Activated CD8-positive, alpha-beta memory T cell treated with anti-CD3 and anti-CD28 coated beads for 24 hours (primary cell): ENCODE data around the gene CXCR6.
A peak's percentile ranks its signal among the peaks of the same experiment; 100 is the strongest.

Experiments
- DNase-seq: peaks from one replicate; pipeline ENCODE4 v3.0.0-alpha.2; 2020

The CXCR6 gene

DNA sequence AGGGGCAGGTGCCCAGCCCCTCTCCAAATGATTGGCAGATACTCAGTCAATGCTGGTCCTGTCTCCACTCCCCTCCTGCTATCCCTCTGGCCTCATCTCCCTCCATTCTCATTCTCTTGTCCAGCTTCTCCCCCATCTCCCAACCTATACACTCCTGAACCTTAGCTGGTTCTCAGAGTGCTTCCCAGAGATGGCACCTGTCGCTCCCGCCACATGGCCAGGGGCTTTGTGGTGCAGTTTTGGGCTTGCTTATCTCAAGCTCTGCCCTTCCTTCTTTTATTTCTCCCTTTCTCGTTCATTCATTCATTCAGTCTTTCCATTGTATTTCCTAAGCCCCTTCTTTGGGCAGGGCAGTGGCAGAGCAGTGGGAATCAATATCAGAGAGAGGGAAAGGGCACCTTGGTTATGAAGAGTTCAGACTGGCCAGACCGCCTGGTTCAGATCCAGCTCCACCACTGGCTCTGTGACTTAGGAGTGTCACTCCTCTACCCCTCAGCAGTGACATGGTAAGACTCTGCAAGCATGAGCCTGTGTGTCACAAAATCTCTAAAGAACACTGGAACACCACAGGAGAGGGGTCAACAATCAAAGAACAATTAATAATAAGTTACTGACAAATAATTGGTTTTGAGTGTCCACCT lies 20.2 kb upstream of the CXCR6 start:
- DNase-seq = peak; percentile 21

DNA sequence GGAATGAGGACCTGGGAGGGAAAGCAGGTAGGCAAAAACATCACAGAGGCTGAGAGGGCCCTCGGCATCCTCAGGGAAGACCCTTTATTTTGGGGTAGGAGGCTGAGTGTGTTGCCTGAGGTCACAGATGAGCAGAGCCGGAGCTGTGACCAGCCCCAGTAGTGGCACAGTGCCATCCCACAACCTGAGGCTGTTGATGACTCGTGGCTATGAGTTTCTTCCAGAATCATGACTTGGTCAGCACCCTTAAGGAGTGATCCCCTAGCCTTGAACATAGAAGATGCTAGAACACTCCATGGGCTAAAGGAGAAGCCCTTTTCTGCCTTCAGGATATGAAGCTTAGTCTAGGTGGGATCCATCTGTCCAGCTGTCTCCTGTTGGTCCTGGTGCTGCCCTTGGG lies 19.5 kb upstream of the CXCR6 start:
- DNase-seq = peak; percentile 55

DNA sequence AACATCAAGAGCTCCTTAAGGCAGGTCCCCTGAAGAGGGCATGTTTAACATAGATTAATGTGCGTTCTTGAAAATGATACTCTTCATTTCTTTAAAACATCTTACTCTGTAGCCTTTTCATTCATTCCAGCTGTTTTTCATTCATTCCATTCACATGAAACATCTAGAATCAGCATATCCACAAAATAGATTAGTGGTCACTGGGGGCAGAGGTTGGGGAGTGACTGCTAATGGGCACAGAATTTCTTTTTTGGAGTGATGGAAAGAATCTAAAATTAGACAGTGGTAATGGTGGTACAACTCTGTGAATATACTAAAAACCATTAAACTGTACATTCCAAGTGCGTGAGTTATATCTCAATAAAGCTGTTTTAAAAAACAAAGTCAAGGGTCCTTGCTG lies 15.4 kb upstream of the CXCR6 start:
- DNase-seq = no peak

DNA sequence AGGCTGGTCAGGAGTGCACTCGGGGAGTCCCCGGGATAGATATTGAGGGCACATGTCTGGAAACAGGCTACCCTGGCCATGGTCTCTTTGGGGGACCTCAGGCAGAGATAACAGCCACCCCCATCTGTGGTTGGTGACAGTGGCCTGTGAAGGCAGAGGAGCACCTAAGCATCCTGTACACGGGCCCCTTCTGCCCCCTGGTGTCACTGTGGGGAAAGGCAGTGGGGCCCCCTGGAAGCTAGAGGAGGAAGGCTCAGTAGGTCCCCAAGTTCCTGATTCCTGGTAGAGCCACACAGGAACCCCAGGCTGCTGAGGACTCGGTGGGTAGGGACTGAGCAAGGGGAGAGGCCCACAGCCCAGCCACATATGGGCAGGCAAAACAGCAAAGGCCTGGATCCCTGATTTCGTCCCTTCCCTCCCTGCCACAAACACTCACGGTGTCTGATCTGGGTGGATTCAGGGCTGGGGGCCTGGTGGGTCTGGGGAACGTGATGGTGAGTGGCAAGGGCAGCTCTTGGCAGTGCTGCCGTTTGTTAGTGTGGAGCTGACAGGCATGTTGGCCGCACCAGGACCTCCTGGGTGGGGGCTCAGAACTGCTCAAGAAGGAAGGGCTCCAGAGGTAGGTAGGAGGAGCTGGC lies 14.1 kb upstream of the CXCR6 start:
- DNase-seq = peak; percentile 89

DNA sequence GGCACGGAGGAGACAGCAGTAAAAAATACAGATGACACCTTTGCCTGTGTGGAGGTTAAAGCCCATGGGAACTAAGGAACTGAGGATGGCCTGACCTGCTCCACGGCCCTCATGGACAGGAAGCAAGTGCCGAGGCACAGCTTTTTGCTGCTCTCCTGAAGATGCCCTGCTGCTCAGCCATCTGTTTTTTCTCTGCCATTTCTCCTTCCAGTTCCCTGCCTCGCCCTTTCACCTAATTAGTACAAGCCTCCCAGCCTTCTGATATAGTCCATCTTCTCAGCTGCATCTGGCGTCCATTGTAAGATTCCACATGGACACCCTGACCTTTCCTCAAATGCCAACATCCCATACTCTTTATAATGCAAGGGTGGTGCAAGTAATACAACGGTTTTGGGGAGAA lies 11.8 kb upstream of the CXCR6 start:
- no peak for DNase-seq

DNA sequence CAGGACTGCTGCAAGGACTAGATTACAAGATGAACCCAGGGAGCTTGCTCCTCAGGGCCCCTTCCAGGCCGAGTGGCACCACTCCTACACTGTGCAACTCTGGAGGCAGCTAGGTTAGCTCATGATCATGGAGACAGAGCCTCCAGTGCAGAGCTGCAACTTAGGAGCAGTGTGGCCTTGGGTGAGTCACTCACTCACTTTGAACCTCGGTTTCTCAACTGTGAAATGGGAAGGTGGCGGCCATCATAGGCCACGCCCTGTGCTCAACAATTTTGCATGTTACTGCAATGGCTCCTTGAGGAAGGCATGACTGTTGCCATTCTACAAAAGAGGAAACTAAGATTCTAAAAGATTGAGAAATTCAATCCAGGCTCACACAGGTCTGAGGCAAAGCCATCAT lies 11.2 kb upstream of the CXCR6 start:
- DNase-seq = no peak

DNA sequence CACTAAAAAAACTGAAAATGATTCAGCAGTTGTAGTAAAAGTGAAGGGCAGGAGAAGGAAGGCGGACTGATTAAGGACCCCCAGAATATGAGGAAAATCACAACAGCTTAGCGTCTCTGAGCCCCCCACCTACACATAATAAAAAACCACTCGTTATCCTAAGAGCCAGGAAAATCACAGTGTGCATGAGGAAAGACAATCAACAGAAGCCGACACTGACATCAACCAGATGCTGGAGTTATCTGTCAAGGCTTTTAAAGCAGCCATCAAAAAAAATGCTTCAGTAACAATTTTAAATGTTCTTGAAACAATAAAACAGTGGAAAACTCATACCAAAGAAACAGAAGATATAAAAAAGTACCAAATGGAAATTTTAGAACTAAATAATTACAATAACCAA lies 9.7 kb upstream of the CXCR6 start:
- DNase-seq = no peak

DNA sequence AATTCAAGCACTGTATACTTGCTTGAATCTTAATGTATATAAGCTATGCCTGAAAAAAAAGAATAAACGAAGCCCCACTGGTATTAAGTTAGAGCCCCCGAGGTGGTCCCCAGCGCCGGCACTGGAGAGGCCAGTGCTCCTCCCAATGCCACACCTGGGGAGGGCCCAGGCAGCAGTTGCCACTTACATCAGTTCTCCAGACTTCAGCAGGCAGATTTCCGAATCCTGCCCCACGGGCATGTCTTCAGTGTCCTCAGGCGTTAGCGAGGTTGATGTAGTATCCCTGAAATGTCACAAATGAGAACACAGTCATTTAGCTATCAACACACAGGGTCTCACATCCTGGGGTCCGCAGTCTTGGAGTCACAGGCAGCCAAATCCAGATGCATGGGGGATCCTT lies 7.0 kb upstream of the CXCR6 start:
- DNase-seq = peak; percentile 35

DNA sequence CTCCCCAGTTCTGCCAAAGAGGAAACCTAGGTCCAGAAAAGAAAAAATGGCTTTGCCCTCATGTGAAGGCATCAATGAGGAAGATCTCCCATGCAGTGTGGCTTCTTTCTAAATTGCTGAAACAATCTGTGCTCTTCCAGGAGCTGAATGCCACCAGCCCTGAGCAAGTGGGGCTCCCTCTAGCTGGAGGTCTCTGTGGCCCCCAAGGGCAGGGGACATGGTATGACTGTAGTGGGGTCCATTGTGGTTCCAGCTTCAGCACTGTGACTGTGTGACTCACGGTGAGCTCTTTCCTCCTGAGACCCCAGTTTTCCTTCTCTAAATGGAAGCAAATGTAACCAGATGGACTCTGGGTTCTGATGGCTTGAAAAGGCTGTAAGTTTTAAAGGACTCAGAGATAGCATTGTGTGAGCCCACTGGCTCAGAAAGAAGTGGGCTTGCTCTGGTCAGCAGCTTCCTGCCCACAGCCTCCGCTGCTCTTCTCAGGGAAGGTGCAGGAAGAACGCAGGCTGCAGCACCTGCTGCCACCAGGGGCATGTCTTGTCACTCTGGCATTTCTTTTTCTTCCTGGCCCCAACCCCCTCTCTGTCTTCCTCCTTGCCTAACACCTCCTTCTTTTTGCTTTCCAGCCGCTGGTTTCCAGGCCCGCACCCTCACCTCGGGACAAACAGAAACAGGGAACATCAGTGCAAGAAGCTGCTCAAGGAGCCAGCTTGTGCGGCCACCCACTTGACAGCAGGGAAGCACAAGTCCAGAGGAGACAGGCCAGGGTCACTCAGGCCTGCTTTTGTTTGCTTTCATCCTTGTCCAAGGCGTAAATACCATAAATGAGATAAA lies 5.8 kb upstream of the CXCR6 start:
- peak; percentile 53 for DNase-seq

DNA sequence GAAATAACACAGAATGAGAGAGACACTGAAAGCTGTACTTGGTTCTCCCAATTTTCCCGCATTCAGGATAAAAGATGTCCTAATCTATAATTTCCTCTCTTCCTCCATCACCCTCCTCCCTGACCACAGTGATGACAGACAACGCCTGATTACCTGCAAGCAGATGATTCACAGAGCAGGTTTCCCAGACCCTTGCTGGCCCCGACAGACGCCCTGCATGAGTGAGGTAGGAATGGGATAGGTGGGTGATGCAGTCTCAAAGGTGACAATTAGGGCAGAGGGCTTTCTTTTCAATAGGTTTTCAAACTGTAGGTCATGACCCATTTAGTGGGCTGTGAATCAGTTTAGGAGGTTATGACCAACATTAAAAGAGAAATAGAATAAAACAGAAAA lies 5.2 kb upstream of the CXCR6 start:
- peak; percentile 52 for DNase-seq

DNA sequence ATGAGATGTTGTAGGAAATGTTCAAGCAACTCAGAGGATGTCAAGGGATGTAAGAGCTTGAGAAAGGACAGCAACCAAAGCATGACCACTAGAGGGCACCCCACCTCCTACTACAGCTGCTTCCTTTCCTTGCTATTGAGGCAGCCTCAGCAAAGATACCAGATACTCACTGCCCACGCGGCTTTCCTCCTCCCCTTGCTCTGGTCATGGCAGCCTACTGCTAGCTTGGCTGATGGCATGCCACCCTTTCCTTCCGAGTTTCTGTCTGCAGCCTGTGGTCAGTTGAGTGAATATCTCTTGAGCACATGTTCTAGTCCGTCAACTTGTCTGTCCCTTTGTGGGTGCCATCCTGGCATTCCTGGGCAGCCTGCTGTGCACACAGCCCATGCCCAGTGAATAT lies 4.4 kb upstream of the CXCR6 start:
- peak; percentile 93 for DNase-seq

DNA sequence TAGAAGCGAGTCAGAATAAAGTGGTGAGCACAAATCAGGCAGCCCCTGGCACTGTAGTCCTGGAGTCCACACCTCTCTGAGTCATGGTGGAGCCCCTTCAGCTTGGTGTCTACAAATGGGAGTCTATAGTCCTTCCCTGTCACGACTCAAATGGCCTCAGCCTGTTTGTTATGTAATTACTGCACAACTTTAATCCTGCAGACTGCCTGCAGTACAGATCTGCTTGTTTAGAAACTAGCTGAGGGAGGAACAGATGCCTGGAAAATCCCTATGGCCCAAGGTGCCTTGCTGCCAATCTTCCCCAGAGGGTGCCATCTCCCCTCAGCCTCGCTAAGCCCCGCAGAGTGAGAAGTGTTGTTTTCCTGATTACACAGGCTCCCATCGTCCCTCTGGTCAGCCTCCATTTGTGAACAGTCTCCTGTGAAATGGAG lies 3.9 kb upstream of the CXCR6 start:
- DNase-seq = no peak

DNA sequence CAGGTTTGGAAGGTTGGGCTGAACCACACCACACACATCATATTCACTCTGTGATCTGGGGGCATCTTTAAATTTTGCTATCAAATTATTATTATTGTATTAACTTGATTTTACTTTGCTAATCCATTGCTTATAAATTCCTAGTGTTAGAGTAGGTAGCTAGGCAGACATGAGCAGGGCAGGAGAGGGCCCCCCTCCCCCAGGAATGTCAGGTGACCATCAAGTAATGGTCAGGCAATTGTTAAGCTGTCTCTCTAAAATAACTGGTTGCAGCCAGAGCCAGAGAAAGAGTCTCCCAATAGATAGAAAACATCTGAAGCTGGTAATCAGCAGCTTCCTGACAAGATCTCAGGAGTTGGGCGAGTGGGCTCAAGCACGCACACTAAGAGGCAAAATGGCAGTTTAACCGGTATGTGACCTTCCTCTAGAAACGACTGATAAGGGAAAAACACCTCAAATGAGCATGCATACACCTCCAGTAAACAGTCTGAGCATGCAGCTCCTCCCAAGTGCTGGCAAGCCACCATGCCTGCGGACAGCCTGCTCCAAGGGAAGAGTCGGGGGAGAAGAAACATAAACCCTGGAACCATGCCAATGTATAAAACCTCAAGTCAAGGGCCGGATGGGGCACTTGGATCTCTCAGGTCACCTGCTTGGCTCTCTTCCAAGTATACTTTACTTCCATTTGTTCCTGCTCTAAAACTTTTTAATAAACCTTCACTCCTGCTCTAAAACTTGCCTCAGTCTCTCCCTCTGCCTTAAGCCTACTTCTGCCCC lies 3.1 kb upstream of the CXCR6 start:
- peak; percentile 55 for DNase-seq

DNA sequence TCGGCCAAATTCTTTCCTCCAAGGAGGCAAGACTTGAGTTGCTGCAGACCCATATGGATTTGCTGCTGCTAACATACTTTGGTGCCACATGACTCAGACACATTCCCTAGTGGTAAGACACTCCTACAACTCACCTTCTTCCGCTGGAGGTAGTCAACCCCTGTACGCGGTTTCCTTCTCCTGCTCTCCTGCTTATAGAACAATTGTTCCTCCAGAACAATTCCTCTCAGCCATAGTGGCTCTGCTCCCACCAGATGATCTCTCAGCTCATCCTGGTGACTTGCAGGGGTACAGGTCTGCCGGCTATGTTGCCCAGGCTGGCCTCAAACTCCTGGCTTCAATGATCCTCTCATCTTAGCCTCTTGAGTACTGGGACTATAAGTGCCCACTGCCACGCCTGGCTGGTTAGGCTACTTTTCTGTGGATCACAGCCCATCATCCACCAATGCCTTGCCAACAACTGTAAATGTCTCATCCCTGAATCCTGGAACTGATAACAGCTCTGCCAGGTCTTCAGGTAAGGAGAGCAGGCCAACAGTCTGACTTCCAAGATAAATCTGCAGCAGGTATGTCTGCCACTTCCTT lies 2.4 kb upstream of the CXCR6 start:
- peak; percentile 54 for DNase-seq

DNA sequence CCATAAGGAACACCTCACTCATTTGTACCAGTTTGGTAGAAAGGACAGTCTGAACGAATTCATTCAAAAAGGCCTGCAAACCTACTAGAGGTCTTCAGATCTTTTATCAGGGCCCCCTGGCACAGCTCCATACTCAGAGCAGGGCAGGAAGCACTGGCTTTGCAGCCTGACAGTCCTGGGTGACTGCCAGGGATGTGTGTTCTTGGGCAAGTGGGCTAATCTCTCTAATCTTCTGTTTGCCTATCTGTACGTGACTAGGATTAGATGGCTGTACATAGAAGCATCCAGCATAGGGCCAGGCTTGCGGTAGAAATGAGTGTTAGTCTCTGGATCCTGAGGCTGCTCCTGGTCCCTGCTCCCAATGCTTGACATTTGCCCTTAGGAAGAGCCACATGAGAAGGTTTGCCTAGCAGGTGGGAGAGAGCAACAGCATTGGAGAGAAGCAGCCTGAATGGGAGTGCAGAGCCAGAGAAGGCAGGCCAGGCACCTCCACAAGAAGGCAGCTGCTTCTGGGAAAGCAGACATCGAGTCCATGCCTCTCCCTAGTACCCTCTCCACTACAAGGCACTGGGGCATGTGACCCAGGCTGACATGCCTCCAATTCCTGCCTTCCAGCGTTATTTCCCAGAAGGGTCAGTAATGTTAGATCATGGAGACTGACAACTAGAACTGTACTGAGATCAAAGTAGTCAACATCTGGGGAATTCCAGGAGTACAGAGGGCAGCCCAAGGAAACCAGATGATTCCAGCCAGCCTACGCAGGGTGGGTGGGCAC lies 1.0 kb upstream of the CXCR6 start:
- peak; percentile 60 for DNase-seq

DNA sequence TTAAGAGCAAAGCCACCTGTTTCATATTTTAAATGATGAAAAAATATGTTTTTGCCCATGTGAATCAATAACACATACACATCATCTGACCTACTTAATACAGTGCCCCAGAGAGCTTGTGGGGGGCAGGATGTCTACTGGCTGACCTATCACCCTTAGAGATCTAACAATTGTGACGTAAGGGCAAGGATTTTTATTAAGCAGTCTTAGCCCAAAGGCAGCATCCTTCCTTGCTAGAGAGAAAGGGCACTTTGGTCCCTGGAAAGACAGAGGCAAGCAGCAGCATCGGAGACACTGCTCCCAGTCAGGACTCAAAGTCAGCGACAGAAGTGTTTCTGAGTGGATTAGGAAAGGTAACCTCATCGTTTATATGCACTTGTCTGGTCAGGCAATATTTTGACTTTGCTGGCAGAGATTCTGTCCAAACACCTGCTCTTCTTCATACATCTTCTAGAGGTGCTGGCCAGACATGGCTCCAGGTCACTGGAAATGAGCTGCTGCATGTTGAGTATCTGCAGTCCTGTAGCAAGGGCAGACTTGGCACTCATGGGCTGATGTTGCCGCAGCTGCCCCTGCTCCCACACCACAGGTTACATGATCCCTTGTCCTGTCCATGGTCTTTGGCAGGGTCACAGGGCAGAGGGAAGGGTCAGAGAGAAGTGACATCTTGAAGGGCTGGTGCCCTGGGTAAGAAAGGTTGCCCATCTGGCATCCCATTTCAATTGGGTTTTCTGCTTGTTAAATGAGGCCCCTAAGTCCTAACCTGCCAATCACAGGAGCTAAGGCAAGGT lies 1.8 kb downstream of the CXCR6 start:
- DNase-seq = peak; percentile 57

DNA sequence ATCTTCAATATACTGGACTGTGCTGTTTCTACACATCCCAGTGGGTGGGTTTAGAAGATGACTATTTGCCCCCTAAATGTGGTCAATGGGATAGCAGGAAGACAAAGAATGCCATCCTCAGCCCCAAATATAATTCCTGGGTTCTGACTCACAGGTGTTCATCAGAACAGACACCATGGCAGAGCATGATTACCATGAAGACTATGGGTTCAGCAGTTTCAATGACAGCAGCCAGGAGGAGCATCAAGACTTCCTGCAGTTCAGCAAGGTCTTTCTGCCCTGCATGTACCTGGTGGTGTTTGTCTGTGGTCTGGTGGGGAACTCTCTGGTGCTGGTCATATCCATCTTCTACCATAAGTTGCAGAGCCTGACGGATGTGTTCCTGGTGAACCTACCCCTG lies 3.0 kb downstream of the CXCR6 start:
- DNase-seq = no peak

DNA sequence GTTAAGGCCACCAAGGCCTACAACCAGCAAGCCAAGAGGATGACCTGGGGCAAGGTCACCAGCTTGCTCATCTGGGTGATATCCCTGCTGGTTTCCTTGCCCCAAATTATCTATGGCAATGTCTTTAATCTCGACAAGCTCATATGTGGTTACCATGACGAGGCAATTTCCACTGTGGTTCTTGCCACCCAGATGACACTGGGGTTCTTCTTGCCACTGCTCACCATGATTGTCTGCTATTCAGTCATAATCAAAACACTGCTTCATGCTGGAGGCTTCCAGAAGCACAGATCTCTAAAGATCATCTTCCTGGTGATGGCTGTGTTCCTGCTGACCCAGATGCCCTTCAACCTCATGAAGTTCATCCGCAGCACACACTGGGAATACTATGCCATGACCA lies 3.6 kb downstream of the CXCR6 start:
- DNase-seq = peak; percentile 60

DNA sequence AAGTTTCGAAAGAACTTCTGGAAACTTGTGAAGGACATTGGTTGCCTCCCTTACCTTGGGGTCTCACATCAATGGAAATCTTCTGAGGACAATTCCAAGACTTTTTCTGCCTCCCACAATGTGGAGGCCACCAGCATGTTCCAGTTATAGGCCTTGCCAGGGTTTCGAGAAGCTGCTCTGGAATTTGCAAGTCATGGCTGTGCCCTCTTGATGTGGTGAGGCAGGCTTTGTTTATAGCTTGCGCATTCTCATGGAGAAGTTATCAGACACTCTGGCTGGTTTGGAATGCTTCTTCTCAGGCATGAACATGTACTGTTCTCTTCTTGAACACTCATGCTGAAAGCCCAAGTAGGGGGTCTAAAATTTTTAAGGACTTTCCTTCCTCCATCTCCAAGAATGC lies 4.1 kb downstream of the CXCR6 start:
- DNase-seq = peak; percentile 55

DNA sequence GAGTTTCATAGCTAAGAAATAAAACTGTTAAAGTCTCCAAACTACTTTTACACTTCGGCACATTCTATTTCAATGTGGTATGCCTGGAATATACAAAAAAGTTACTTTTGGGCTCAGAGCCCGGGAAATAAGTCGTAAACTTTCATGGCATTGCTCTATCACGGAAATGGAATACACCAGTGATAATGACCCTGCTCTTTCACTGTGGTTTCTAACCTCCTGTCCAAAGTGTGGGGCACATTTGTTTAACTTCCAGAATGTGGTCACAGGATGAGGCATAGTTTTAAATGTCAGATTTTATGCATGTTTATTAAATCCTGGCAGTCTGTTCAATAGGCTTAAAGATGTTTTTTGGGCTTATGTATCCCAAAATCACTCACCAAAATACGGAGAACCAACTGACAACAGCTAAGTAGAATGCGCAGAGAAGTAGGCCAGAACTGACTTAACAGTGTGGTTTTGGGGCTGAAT lies 5.1 kb downstream of the CXCR6 start:
- no peak for DNase-seq

DNA sequence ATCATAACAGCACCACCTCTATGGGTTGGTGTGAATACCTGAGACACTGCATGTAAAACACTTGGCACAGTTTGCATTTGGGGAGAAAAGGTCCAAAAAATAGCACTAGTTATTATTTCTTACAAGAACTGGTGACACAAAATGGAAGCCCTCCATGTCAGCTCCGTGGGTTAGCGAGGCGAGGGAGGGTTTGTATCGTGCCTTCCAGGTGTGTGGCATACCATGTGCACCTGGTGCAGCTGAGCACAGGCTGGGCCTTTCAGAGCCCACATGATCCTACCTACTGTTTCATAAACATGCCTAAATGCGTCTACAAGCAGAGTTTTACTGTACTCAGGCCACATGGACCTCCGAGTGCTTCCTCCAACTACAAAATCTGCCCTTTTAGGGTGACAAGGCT lies 5.6 kb downstream of the CXCR6 start:
- DNase-seq = peak; percentile 50
